C4-2B (cell line): ENCODE data around the gene ADRA1B.
A peak's percentile ranks its signal among the peaks of the same experiment; 100 is the strongest.

Experiments
- H3K27ac ChIP-seq: fragments of 450-650 bp; 2 replicates; pipeline ENCODE4 v1.5.1; 2017
- CTCF ChIP-seq: fragments of 450-650 bp; conservative IDR thresholded peaks from 2 replicates; pipeline ENCODE4 v1.5.1; 2017; ENCODE audit warnings: mild to moderate bottlenecking
- ZFX ChIP-seq: fragments of 450-650 bp; IDR thresholded peaks from 2 replicates; pipeline ENCODE4 v1.6.1; 2017

ADRA1B gene

GRCh38 chr5:159982421-159983173 lies 66.3 kb downstream of the ADRA1B start:
- TF ChIP-seq CTCF (no peak), ZFX (no peak)
- H3K27ac ChIP-seq, result peak overlapping the region; percentile 29; the same call in 1 of the 2 replicates

GRCh38 chr5:159987031-159987674 lies 70.9 kb downstream of the ADRA1B start:
- TF ChIP-seq CTCF (peak; percentile 95), ZFX (no peak)
- no peak overlapping the region for H3K27ac ChIP-seq

GRCh38 chr5:159990506-159990905 lies 74.2 kb downstream of the ADRA1B start:
- H3K27ac ChIP-seq, result no peak overlapping the region
- no peak for TF ChIP-seq ZFX
- TF ChIP-seq CTCF, result peak; percentile 42

- no peak overlapping the region for H3K27ac ChIP-seq
- TF ChIP-seq ZFX (no peak), CTCF (no peak)
Measured at GRCh38 chr5:159992566-159992965, 76.3 kb downstream of the ADRA1B start.

- TF ChIP-seq CTCF, result no peak
- no peak overlapping the region for H3K27ac ChIP-seq
Measured at GRCh38 chr5:159993194-159993593, 76.9 kb downstream of the ADRA1B start.

- TF ChIP-seq CTCF (no peak), ZFX (no peak)
- H3K27ac ChIP-seq, result no peak overlapping the region
Measured at GRCh38 chr5:159995907-159996306, 79.6 kb downstream of the ADRA1B start.

GRCh38 chr5:160001457-160001856 lies 85.2 kb downstream of the ADRA1B start:
- H3K27ac ChIP-seq, result no peak overlapping the region
- TF ChIP-seq ZFX (no peak), CTCF (no peak)
